Heart right ventricle (tissue), 16 donors: ENCODE results near the gene NALCN. TPM values are rescaled to one million over a fixed set of nuclear protein-coding genes. Genes with fewer than 3 reads are reported as not detected.

Experiments used
- ATAC-seq, 8 donors: fragments of 200-7000 bp; cut with Tn5 transposase; one replicate each; pipeline ENCODE4 v1.9.1; 2020; ENCODE audit warnings: mild to moderate bottlenecking in 8 of 8, moderate library complexity in 8 of 8, moderate number of reproducible peaks in 1 of 8
- DNase-seq, 2 donors: peaks; one replicate each; pipeline ENCODE4 v3.0.0-alpha.2; 2020
- H3K27ac ChIP-seq, 10 donors: fragments of 200-600 bp; sonication (generic) in 2 of 10; one replicate each; pipeline versions ENCODE4 v1.5.0 to v1.8.0; 2020 to 2022; ENCODE audit warnings: mild to moderate bottlenecking in 3 of 10
- H3K27me3 ChIP-seq, 7 donors: fragments of 200-600 bp; one replicate each; pipeline ENCODE4 v1.8.0; 2021 to 2022; ENCODE audit warnings: mild to moderate bottlenecking in 2 of 7
- H3K36me3 ChIP-seq, 9 donors: fragments of 200-600 bp; sonication (generic) in 1 of 9; one replicate each; pipeline versions ENCODE4 v1.5.0 to v1.8.0; 2020 to 2022; ENCODE audit warnings: mild to moderate bottlenecking in 2 of 9
- H3K4me1 ChIP-seq, 9 donors: fragments of 200-600 bp; sonication (generic) in 1 of 9; one replicate each; pipeline versions ENCODE4 v1.5.0 to v1.8.0; 2020 to 2022; ENCODE audit warnings: mild to moderate bottlenecking in 4 of 9
- H3K4me3 ChIP-seq, 10 donors: fragments of 200-600 bp; sonication (generic) in 2 of 10; one replicate each; pipeline versions ENCODE4 v1.5.0 to v1.8.0; 2020 to 2022; ENCODE audit warnings: mild to moderate bottlenecking in 7 of 10, moderate library complexity in 2 of 10
- H3K9me3 ChIP-seq, 11 donors: fragments of 200-600 bp in 10 of 11; sonication (generic) in 2 of 11; one replicate each; pipeline versions ENCODE4 v1.5.0 to v1.8.0; 2013 to 2022; ENCODE audit warnings: mild to moderate bottlenecking in 2 of 11, control low read depth in 1 of 11, moderate library complexity in 1 of 11
- WGBS, 2 donors: extraction: QIAGEN DNeasy Blood & Tissue Kit; methylation state at CpG; one replicate each; pipeline ENCODE4 v1.1.7; 2013; ENCODE audit warnings: inconsistent platforms in 1 of 2; 5-methylcytosine and 5-hydroxymethylcytosine counted together
- intact Hi-C, 10 donors: fragments of 100-400 bp; cut with DNase I; formaldehyde crosslinking; loops; one replicate each; pipeline versions ENCODE4 v1.11.1 to v1.14.2; 2022
- polyA plus RNA-seq, 2 donors: library from polyadenylated mRNA; stranded (reverse); fragments of 200-250 nt; gene quantifications; one replicate each; pipeline ENCODE4 v1.2.3, GENCODE V29; 2013
- total RNA-seq, 10 donors: library from RNA; stranded (reverse); fragmentation: NEBNext Ultra II Directional in 3 of 10; extraction: Animal tissue kit (Norgen Biotek cat#: 25700) in 3 of 10; gene quantifications; one replicate each; pipeline versions ENCODE4 v1.2.1 to v1.2.4, GENCODE V29; 2021 to 2023
- TF ChIP-seq, protein P1 (sequence below), 9 donors: fragments of 200-600 bp; sonication (generic) in 2 of 9; IDR thresholded peaks; one replicate each; pipeline versions ENCODE4 v1.5.0 to v1.8.0; 2021 to 2022; ENCODE audit warnings: antibody characterized with exemption in 9 of 9, mild to moderate bottlenecking in 5 of 9, moderate library complexity in 1 of 9
- donor health status: Arrhythmogenic right ventricular cardiomyopathy.
- donor health status: ischemic (EF 13 %, LVEDD 7.1; RV severe dilation, severe dysfunction).
- donor health status: healthy with polysubstance abuse.
- donor health status: DM: no; HTN: yes; CAD: no.
- donor health status: DM: no; HTN: no; CAD: no.
- donor health status: ischemic (EF 25% LVEDD 6.9; RV normal size, moderate dysfunction).
- donor health status: ischemic (EF 25% LVEDD 5.7; RV mildly dilated, moderate dysfunction).
- donor health status: healthy.
- donor health status: DM: yes; HTN: yes; CAD: no.
- donor health status: Ischemic cardiomyopathy.
- donor health status: ischemic (EF 35%, LVEDD 5.7; RV mildly dilated, moderate dysfunction).
- donor health status: nonischemic (EF 11% LVEDD 7.7; RV severe dilation, severe dysfunction).
- donor health status: DM: yes; HTN: yes; CAD: no.
- donor health status: PGD.
- donor health status: ischemic (EF 29% LVEDD 5.4; RV normal size, mild dysfunction).
- donor health status: nonischemic (EF 23%, LVEDD 6.1; RV moderate dilation, normal function).

NALCN gene
- total and polyA plus RNA-seq, 12 donors = 0.01 to 9.3 (median 7.8) TPM

DNA sequence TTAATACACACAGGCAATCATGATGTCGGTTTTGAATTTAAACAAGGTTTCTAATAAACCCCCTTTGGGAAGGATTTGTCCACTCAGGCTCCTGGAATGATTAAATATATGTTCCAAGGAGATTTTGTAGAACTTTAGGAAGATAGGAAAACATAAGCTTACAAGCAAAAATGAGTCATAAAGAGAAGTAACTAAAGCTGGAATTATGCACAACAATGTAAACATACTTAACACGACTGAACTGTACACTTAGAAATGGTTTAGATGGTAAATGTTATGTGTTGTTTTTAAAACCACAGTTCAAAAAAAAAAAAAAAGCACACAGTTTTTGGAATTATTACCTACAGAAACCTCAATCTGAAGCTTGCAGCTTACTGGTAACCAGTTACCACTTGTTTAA is 304.4 kb downstream of the NALCN start:
- H3K4me3 ChIP-seq = no peak overlapping the region
- TF ChIP-seq, protein P1, sequence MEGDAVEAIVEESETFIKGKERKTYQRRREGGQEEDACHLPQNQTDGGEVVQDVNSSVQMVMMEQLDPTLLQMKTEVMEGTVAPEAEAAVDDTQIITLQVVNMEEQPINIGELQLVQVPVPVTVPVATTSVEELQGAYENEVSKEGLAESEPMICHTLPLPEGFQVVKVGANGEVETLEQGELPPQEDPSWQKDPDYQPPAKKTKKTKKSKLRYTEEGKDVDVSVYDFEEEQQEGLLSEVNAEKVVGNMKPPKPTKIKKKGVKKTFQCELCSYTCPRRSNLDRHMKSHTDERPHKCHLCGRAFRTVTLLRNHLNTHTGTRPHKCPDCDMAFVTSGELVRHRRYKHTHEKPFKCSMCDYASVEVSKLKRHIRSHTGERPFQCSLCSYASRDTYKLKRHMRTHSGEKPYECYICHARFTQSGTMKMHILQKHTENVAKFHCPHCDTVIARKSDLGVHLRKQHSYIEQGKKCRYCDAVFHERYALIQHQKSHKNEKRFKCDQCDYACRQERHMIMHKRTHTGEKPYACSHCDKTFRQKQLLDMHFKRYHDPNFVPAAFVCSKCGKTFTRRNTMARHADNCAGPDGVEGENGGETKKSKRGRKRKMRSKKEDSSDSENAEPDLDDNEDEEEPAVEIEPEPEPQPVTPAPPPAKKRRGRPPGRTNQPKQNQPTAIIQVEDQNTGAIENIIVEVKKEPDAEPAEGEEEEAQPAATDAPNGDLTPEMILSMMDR (IDR thresholded peaks at IDR 0.05) = no peak
- H3K9me3 ChIP-seq = no peaks in the 10 kb centered on the region
- WGBS, 2 donors = 88 to 89% methylated on average over 2 of the region's 2 CpGs
- DNase-seq (no peak), ATAC-seq (no peak)
- H3K27ac ChIP-seq = no peak overlapping the region
- intact Hi-C loops = no loop called here
- H3K36me3 ChIP-seq = peaks cover 0 to 5% (median 0%) of the 10 kb centered on the region in 9 donors
- H3K27me3 ChIP-seq = no peaks in the 10 kb centered on the region
- peaks cover 0 to 4% (median 0%) of the 10 kb centered on the region in 9 donors for H3K4me1 ChIP-seq

DNA sequence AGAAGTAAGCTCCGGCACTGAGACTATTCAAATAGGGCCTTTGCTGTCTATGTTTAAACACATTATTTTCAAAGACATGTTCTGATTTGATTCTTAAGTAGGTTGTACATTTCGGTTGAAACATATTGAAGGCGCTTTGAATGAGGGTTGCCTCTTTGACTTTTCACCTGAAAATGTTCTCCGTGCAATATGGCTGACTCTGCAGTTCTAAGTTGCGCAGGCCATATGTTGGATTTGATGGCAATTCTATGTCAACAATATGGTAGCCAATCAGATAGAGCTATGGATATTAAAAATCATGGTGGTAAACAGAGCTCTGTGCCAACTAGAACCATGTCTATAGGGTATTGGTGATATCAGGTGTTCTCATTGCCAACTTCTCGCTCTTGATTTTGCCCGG is 307.3 kb downstream of the NALCN start:
- H3K27ac ChIP-seq = no peak overlapping the region
- peaks cover 0 to 4% (median 0%) of the 10 kb centered on the region in 9 donors for H3K4me1 ChIP-seq
- ATAC-seq (no peak), DNase-seq (no peak)
- H3K27me3 ChIP-seq = no peaks in the 10 kb centered on the region
- no peak overlapping the region for H3K4me3 ChIP-seq
- peaks cover 0 to 12% (median 0%) of the 10 kb centered on the region in 9 donors for H3K36me3 ChIP-seq
- intact Hi-C loops = loop anchor here in 5 of 10 donors (10.0 kb wide), 2 partner anchors 384 to 534 kb away; no protein-coding TSS in a partner anchor
- TF ChIP-seq, protein P1 (IDR thresholded peaks at IDR 0.05) = no peak
- no peaks in the 10 kb centered on the region for H3K9me3 ChIP-seq
- WGBS, 2 donors = 95% methylated on average over 7 of the region's 7 CpGs

DNA sequence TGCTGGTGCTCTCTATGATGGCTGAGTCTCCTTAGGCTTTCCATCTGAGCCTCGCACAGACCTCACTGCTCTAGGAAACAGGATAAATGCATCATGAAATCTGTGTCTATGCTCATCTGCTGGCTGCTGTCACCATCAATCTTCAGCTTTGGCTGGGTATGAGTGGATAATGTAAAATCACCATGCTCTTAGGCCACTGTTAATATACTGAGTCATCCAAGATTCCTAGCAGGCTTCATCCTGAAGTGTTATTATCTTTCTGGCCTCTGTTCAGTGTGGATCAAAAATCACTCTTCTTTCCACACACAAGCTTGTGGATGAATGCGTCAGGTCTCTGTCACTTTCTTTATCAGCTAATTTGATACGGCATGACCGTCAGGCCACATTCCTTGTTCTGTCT is 317.4 kb downstream of the NALCN start:
- peak in 1 of 8 donors; percentile 48 for ATAC-seq
- intact Hi-C loops = loop anchor here in 1 of 10 donors (10.0 kb wide), 1 partner anchor 374 kb away; no protein-coding TSS in a partner anchor
- TF ChIP-seq, protein P1 (IDR thresholded peaks at IDR 0.05) = no peak
- Histone ChIP-seq H3K4me3 (no peak overlapping the region), H3K27ac (no peak overlapping the region), H3K27me3 (no peaks in the 10 kb centered on the region), H3K36me3 (peaks cover 0 to 3% (median 0%) of the 10 kb centered on the region in 9 donors), H3K9me3 (no peaks in the 10 kb centered on the region), H3K4me1 (no peaks in the 10 kb centered on the region)
- 64 to 66% methylated on average over 4 of the region's 4 CpGs for WGBS, 2 donors
- DNase-seq = no peak

DNA sequence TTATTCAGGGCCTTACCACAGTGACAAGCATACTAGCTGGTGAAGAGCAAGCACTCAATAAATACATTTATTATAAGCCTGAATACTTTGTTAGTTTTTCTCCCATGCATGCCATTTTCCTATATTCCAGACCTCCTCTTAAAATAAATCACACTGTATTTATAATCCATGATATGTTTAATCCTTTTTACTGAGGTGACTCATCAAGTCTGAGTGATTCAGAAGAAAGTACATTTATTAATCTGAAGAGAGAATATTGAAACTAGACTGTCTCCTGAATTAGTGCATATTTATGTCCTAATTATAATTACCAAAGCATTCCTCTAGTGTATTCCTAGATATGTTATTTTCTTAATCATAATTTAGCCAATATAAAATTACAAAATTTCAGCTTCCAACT is 323.3 kb downstream of the NALCN start:
- Histone ChIP-seq H3K36me3 (no peaks in the 10 kb centered on the region), H3K9me3 (no peaks in the 10 kb centered on the region), H3K27me3 (no peaks in the 10 kb centered on the region), H3K27ac (no peak overlapping the region), H3K4me3 (no peak overlapping the region), H3K4me1 (no peaks in the 10 kb centered on the region)
- TF ChIP-seq, protein P1 (IDR thresholded peaks at IDR 0.05) = no peak
- ATAC-seq = no peak
- DNase-seq = no peak
- intact Hi-C loops = loop anchor here in 1 of 10 donors (10.0 kb wide), 1 partner anchor 368 kb away; no protein-coding TSS in a partner anchor
